HG02943 (cell line): Measurements from ENCODE around the gene CHN2.

ENCODE experiments used
- ATAC-seq: cut with Tn5 transposase; IDR thresholded peaks from one replicate; pipeline ENCODE4 v1.9.1; 2021; ENCODE audit warnings: mild to moderate bottlenecking, low read depth, moderate library complexity; ENCODE audit not compliant: unreplicated experiment

The CHN2 gene

DNA sequence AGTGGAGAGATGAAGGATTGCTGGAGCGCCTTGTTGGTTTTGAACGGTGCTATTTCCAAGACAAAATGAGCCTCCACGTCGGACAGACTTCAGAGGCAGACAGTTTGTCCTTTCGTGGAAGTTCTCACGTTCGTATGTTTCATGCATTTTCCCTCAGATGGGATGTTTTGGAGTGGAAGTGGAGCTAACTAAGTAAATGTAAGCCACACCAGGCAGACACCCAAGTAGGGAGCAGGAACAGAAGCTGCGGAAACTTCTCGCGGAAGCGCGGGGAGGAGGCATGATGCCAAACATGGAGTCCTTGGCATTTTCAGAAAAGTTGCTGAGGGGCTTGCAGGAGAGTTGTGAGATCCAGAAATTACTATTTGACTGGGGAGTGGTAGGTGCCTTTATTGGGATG is 223.5 kb downstream of the CHN2 start:
- ATAC-seq = no peak

DNA sequence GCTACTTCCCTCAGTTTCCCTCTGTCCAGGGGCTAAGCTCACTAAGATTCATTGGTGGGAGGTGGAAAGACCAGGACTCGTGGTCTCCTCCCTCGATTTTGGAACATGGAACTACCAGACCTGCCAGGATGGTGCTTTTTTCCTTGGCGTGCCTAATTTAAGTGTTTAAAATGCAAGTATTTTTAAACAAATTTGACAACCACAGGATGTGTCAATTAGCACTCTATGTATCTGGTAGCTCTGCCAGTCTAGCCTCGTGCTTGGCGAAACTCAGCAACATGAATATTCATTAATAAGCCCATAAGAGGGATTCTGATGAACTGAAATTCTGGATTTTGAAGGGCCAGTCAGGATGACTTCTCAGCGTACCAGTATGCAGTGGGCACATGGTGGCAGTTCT is 224.1 kb downstream of the CHN2 start:
- no peak for ATAC-seq

DNA sequence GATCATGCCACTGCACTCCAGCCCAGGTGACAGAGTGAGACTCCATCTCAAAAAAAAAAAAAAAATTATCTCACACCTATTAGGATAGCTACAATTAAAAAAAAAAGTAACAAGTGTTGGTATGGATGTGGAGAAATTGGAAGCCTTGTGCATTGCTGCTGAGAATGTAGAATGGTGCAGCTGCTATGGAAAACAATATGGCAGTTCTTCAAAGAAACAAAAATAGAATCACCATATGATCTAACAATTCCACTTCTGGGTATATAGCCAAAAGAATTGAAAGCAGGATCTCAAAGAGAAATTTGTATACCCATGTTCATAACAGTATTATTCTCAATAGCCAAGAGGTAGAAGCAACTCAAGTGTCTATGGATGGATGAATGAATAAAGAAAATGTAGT is 225.4 kb downstream of the CHN2 start:
- no peak for ATAC-seq

DNA sequence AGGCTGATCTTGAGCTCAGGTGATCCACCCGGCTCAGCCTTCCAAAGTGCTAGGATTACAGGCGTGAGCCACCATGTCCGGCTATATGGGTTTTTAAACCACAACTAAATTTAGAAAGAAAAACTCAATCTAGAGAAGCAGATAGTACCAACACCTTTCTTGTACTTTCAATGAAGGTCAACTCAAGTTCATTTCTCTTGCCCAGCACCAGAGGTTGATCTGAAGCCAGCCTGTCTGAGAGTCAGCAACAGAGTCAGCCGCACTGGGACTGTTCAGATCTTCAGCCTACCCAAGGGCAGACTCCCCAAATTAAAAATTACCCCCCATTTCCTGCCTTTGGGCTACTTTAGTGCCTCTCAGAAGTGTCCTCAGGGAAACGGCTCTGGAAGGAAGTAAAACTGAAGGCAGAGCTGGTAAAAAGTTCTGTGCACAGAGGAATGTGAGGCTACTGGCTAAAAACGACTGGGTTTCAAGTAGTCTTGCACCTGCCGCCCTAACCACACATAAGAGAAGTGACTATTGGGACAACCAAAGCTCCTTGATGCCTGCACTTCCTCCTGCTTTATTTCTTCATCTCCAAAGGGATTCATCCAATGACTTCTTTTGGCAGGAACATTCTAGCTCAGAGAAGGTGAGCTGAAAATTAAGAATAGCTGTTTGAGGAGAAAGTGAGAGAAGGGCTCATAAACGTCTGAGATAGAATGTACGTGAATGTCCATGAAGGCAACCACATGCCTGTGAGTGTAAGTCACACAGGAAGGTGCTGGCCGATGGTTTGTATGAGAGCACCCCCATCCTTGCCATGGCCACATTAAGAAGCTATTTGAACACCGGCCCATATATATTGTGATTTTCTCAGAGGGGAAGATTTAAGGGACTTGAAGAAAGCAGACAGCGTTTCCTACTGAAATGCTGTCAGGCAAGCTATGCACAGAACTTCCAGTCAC is 226.7 kb downstream of the CHN2 start:
- ATAC-seq = no peak

DNA sequence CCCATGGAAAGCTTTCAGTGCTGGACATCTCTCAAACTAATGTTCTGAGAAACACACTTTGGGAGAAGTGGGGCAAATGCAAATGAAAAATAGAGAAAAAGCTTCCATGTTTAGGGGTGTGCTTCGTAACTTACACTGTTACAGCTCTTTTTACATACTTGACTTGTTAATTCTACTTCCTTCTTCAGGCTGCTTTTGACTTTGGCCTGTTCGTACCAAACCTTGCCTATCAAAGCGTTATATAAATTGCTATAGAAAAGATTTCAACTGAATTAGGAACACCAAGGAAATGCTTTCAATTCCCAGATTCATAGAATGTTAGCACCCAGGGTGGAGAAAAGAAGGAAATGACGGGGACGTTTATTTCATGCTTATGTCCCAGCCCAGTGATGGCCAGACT is 228.3 kb downstream of the CHN2 start:
- no peak for ATAC-seq

DNA sequence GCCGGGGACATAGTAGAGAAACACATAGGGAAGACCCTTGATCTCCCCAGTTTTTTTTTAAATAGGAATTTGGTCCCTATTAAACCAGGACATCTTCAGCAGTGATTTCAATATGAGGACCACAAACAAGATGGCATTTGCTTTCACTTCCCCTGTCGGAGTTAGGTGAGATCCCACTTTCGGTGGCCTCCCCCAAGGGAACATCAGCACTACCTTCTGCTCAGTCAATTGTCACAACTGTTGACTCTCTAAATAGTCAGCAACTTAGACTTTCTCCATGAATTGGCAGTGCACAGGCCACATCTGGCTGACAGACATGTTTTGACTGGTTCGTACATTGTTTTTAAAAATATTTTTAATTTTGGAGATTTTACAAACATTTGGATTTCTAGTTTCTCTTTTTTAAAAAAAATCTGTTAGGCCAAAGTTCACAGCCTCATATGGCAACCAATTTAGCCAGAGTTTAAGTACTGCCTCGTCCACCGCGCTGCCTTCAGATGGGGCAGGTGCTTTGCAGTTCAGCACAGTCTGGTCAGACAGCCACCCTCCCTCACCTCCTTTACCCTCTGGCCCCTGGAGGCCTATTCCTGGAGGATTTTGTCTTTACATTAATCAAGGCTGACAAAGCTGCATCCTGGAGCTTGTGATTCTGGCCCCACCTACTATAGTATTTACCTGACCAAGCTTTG is 229.9 kb downstream of the CHN2 start:
- no peak for ATAC-seq

DNA sequence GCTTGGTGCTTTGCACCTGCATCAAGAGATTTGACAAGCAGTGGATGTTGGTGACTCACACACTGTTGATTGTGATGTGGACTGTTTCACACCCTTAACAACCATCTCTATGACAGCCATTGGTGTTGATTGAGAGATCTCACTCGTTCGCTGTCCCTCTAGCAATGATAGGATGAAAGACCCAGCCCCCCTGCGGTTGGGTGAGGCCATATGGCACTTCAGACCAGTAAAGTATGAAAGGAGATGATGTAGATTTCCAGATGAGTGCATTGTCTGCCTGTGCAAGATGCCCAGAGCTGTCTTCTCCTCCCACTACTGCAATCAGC is 230.4 kb downstream of the CHN2 start:
- no peak for ATAC-seq

DNA sequence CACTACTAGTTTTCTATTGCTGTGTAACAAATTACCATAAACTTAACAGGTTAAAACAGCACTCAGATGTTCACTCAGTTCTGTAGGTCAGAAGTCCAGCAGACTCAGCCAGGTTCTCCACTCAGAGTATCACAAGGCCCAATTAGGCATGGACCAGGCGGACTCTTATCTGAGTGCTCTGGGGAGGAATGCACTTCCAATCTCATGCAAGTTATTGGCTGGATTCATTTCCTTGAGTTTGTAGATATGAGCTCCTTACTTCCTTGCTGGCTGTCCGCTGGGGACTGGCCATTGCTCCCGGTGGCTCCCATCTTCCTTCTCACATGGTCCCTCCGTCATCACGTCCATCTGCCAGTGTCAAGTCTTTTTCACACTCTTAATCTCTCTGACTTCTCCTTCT is 232.0 kb downstream of the CHN2 start:
- ATAC-seq = no peak

DNA sequence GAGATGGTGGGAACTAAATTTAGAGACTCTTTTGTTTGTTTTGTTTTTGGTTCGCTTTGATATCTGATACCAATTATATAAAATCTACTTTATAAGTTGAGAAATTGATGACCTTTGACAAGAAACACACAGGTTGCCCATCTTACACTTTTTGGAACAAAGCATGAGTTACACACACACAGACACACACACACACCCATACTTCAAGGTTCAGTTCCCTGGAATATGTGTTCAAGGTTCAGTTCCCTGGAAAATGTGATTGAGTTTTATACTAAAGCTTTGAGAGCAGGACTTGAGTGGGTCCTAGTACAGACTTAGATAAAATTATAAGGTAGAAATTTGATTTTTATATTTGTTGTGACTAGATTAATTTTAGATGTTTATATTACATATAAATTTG is 234.8 kb downstream of the CHN2 start:
- ATAC-seq = no peak

DNA sequence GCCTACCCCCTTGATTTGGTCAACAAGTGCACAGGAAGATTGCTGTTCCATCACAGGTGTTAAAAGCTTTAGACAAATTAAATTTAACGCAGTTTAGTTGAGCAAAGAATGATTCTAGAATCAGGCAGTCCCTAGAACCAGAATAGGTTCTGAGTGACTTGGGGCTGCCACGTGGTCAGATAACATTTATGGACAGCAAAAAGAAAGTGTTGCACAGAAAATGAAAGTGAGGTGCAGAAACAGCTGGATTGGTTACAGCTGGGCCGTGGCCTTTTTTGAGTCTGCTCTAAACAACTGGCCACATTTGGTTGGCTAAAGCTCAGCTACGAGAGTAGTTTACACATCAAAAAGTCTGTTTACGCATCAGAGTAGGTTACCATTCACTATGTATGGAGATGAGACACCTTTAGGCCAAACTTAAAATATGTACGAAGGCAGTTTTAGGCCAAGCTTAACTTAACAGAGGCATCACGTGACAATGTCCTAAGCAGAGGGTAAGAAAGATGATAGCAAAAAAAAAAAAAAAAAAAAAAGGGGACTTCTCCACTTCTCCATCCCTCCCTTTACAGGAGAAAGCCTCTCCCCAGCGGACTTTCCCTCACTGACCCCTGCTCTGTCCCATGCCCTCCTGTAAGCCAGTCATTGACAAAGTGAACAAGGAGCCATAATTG is 235.8 kb downstream of the CHN2 start:
- no peak for ATAC-seq

DNA sequence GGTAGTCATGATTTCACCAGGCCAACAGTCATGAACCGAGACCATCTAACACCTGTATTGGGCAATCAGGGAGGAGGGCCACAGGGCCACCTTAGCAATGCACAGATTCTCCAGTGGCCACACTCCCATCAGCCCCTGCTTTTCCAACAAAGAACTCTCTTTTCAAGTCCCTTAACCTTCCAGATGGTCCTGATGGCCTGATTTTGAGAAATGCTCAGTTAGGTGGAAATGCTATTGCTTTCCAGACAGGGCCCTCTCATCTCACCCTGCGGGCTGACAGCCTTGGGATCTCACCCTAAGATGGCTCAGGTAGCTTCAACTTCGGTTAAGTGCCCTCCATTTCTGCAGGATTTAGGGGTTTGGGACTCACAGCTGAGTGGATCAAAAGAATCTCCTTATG is 237.1 kb downstream of the CHN2 start:
- ATAC-seq = no peak

DNA sequence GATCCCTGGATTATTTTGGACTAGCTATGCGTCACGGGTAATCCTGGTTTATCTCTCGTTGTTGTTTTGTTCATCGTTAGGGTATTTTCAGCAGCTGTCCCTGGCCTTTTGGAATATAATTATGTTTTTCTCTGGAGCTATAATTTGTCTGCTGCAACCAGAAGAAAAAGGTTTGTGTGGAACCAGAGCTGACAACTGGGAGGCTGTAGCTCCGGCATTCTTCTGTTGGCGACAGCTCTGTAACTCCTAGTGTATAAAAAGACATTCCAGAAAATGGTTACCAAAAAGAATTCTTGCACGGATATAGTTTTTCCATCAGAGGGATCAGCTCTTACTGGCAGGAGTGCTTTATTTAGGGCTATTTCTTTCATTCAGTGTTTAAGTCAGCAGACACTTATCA is 238.1 kb downstream of the CHN2 start:
- no peak for ATAC-seq

DNA sequence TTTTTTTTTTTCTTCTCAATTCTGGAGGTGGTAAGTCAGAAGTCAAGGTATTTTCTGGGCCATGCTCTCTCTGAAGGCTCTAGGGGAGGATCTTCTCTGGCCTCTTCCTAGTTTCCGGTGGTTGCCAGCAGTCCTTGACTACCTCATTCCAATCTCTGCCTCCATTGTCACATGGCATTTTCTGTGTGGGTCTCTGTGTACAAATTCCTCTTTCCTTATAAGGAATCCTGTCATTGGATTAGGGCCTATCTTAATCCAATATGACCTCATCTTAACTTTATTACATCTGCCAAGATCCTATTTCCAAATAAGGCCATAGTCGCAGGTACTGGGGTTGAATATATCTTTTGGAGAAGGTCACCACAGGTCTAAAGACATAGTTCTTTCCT is 239.8 kb downstream of the CHN2 start:
- no peak for ATAC-seq

DNA sequence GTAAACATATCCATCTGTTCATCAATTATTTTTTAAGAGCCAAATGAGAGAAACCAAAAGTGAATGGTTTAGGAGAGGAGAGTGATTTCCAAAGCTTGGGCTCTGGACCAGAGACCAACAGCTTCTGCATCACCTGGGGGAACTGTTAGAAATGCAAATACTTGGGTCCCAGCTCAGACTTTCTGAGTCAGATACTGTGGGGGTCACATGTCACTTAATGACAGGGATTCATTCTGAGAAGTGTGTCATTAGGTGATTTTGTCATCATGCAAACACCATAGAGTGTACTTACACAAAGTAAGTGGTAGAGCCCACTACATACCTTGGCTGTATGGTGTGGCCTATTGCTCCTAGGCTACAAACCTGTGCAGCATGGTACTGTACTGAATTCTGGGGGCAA is 240.6 kb downstream of the CHN2 start:
- no peak for ATAC-seq

DNA sequence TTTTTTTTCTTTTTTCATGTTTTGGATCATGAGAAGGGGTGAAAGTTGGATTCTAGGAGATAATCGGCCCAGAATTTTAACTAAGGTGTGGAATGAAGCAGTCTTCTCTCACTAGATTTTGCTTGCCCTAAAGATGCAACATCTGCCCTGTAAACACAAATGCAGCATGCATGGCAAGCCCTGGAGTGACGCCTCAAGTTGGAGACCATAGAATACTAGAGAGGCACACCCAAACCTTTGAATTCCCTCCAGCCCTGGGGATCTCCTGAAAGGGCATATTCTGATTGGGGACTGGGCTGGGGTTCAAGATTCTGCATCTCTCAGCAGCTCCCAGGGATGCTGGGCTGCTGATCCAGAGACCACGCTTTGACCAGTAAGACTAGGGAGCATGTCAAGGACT is 241.3 kb downstream of the CHN2 start:
- ATAC-seq = no peak

DNA sequence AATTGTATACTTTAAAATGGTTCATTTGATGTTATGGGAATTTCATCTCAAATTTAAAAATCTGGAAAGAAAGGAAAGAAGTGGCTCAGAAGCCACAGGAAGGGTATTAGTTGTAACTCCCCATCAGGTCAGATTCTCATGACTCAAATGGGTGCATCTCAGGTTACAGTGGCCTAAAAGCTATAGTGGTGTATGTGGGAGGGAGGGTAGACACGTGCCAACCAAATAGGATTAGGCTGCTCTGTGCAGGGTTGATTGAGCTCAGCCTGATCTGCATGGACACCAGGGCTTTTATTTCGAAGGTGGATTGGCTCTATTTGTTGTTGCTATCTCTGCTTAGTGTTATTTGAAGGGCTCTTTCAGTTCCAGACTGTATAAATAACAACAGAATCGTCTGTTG is 247.6 kb downstream of the CHN2 start:
- no peak for ATAC-seq

DNA sequence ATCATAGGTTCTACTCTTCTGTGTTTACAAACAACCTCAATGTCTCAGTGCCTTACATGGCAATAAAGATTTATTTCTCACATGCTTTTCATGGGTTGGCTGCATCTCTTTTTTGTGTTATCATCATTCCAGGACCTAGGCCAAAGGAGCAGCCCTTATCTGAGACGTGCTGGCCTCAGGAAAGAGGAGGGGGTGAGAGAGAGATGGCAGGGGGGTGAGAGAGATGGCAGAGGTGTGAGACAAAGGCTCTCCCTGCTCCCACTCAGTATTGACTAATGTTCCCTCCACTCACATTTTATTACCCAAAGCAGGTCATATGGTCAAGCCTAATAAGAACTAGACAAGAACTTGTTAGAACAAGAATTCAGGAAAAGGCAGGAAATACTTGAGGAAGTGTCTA is 249.0 kb downstream of the CHN2 start:
- no peak for ATAC-seq

DNA sequence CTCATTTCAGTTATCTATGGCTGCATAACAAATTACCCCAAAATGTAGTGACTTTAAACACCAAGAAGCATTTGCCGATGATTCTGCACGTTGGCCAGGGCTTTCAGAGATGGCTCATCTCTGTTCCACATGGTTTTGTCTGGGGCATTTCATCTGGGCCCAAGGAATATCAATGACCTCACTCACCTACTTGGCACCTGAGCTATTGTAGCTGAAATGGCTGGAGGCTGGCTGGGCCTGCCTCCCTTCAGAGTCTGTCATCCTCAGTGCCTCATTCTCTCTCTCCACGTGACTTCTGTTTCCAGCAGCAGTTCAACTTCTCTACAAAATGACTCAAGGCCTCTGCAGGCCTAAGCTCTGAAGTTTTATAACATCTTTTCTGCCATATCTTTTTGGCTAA is 249.7 kb downstream of the CHN2 start:
- ATAC-seq = no peak

DNA sequence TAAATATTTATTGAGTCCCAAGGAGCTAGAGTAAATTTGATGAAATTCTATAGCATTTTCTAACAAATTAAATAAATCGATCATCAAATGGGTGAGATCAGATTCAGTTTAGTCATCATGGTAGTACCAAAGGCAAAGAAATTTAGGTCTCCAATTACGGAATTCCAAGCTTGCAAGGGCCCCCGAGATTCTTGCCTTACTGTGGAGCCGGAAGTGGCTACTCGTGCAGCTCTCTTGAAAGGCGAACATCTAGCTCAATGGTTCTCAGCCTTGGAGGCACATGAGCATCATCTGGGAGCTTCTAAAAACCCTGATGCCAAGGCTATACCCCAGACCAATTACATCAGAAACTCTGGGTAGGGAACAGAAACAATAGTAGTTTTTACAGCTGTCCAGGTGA is 251.2 kb downstream of the CHN2 start:
- ATAC-seq = no peak

DNA sequence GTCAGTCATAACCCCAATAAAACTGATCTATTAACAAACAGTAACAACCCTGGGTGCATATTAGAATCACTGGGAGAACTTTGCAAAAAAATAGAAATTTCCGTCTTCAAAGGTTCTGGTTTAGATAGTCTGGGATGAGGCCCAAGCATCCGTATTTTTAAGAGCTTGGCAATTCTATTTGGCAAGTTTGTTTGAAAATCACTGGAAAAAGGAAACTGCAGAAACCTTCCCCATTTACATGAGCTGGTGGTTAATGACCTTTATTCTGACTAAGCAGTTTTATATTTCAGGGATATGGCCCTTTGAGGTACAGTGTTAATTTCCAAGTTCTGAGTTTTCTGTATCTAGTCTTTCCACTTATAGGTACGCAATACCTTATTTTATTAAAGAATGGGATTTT is 253.3 kb downstream of the CHN2 start:
- ATAC-seq = no peak

DNA sequence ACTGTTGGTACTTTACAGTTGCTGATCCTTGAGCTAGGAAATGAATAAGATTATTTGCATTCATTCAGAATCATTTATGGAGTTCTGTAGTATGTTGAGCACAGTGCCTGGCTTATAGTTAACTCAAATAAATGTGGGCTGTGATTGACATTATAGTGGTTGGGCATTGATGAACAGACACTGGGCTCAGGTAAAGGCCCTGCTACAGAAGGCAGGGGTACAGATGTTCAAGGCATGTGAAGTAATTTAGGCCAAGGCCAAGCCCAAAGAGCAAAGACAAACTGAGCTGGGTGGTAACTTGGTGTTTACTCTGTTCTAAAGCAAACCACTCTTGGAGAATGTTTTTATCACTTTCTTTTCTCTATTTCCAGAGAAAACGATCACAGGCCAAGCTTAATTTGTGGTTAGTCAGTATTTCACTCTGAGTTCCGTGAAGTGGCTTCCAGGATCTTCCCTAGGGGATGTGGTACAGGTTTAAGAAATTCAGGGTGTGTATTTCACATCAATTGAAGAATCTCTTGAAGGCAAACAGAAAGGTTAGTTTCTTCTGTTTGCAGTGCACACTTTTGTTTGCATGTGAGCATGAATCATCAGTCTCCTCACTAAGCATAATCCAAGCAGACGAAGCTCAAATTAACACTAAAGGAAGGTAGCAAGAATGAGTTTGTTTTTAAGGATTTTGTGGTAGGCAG is 255.1 kb downstream of the CHN2 start:
- ATAC-seq = no peak
